ENCODE results near the gene THRB.

The THRB gene

GRCh38 chr3:24389108-24390090 is 105.3 kb downstream of the THRB start:
- no peak for DNase-seq (ENCODE audit: low spot score)
- no peaks in the 10 kb centered on the region for H3K36me3 Mint-ChIP-seq (ENCODE audit: low read depth)
- no peak overlapping the region for H3K27ac Mint-ChIP-seq
- H3K4me1 Mint-ChIP-seq (ENCODE audit: low read depth): no peaks in the 10 kb centered on the region
- H3K9me3 Mint-ChIP-seq: no peaks in the 10 kb centered on the region
- no peak overlapping the region for H3K4me3 Mint-ChIP-seq
- no peaks in the 10 kb centered on the region for H3K27me3 Mint-ChIP-seq (ENCODE audit: low read depth)

- no peak overlapping the region for H3K4me3 Mint-ChIP-seq
- H3K27me3 Mint-ChIP-seq (ENCODE audit: low read depth): no peaks in the 10 kb centered on the region
- no peaks in the 10 kb centered on the region for H3K36me3 Mint-ChIP-seq (ENCODE audit: low read depth)
- H3K9me3 Mint-ChIP-seq: no peaks in the 10 kb centered on the region
- DNase-seq (ENCODE audit: low spot score): no peak
- no peaks in the 10 kb centered on the region for H3K4me1 Mint-ChIP-seq (ENCODE audit: low read depth)
- no peak overlapping the region for H3K27ac Mint-ChIP-seq
Observed at GRCh38 chr3:24388611-24389010, 106.0 kb downstream of the THRB start.

- no peak overlapping the region for H3K27ac Mint-ChIP-seq
- no peaks in the 10 kb centered on the region for H3K4me1 Mint-ChIP-seq (ENCODE audit: low read depth)
- H3K36me3 Mint-ChIP-seq (ENCODE audit: low read depth): no peaks in the 10 kb centered on the region
- no peaks in the 10 kb centered on the region for H3K9me3 Mint-ChIP-seq
- no peak overlapping the region for H3K4me3 Mint-ChIP-seq
- no peak for DNase-seq (ENCODE audit: low spot score)
- H3K27me3 Mint-ChIP-seq (ENCODE audit: low read depth): no peaks in the 10 kb centered on the region
Observed at GRCh38 chr3:24388159-24388558, 106.5 kb downstream of the THRB start.

DNA sequence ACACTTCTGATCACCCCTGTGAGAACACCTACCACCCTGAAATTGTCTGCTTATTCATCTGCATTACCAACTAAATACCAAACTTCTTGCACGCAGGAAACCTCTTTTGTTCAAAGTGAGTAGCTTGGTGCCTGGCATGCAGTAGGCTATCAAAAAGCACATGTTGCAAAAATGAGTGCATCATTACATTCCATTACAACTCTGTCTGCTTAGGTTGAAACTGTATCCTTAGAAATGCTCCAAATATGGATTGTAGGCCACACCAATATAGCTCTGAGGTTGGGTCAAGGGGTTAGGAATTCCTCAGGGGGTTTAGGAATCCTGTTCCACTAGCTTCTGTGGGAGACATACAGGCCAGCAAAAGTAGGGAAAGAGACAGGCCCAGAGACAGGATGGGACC is 107.2 kb downstream of the THRB start:
- Mint-ChIP-seq H3K27me3 (ENCODE audit: low read depth) (no peaks in the 10 kb centered on the region), H3K4me3 (no peak overlapping the region), H3K27ac (no peak overlapping the region), H3K36me3 (ENCODE audit: low read depth) (no peaks in the 10 kb centered on the region), H3K9me3 (no peaks in the 10 kb centered on the region), H3K4me1 (ENCODE audit: low read depth) (no peaks in the 10 kb centered on the region)
- DNase-seq (ENCODE audit: low spot score): no peak

DNA sequence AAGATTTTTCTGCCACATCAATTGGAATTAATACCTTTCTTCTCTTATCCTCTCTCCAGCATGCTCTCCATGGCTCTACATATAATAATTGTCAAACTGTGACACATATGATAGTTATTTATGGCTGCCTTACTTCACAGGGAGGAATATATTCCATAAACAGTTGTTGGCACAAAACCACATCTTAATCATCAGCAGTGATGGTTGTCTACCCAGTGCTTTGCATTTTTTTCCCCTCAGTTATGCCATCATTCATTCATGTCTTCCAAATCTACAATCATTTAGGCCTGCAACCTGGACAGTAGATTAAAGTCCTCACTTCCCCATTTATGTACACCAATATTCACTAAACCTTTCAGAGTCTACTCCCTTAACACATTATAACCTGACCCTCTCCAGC is 107.7 kb downstream of the THRB start:
- no peak for DNase-seq (ENCODE audit: low spot score)
- H3K4me1 Mint-ChIP-seq (ENCODE audit: low read depth): no peaks in the 10 kb centered on the region

GRCh38 chr3:24386458-24386857 is 108.2 kb downstream of the THRB start:
- H3K27me3 Mint-ChIP-seq (ENCODE audit: low read depth): no peaks in the 10 kb centered on the region
- DNase-seq (ENCODE audit: low spot score): no peak

More for the DNA sequence above, 107.7 kb downstream of the THRB start:
- Mint-ChIP-seq H3K27ac (no peak overlapping the region), H3K27me3 (ENCODE audit: low read depth) (no peaks in the 10 kb centered on the region), H3K36me3 (ENCODE audit: low read depth) (no peaks in the 10 kb centered on the region), H3K9me3 (no peaks in the 10 kb centered on the region), H3K4me3 (no peak overlapping the region)

DNA sequence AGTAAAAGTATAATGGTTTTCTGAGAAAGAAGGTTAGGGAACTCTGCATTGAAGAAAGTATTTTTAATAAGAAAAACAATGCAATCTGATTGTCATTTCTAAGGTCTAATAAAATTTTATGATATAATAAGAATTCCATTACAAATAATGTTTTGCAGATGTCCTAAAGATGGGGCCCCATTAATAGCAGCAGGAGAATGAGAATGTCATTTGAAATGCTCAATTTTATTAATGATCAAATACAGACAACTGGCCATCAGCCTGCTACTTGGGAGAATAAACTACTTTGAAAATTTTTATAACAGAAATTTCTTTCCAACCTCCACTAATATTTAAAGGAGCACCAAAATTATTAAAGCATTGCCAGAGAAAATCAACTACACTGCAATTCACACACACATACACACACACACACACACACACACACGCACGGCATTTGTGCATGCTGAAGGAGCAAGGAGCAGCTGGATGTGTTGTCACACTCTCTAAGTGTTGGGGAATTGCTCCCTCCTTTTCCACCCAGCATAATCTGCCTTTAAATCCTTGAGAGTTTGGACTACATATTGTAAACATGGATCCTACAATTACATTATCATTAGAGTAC is 109.5 kb downstream of the THRB start:
- no peaks in the 10 kb centered on the region for H3K9me3 Mint-ChIP-seq
- no peaks in the 10 kb centered on the region for H3K4me1 Mint-ChIP-seq (ENCODE audit: low read depth)
- no peak for DNase-seq (ENCODE audit: low spot score)
- H3K36me3 Mint-ChIP-seq (ENCODE audit: low read depth): no peaks in the 10 kb centered on the region
- no peak overlapping the region for H3K27ac Mint-ChIP-seq
- H3K27me3 Mint-ChIP-seq (ENCODE audit: low read depth): no peaks in the 10 kb centered on the region
- H3K4me3 Mint-ChIP-seq: no peak overlapping the region

More at GRCh38 chr3:24386458-24386857, 108.2 kb downstream of the THRB start:
- Mint-ChIP-seq H3K36me3 (ENCODE audit: low read depth) (no peaks in the 10 kb centered on the region), H3K9me3 (no peaks in the 10 kb centered on the region), H3K4me3 (no peak overlapping the region), H3K27ac (no peak overlapping the region), H3K4me1 (ENCODE audit: low read depth) (no peaks in the 10 kb centered on the region)

GRCh38 chr3:24382647-24383046 is 112.0 kb downstream of the THRB start:
- Mint-ChIP-seq H3K4me1 (ENCODE audit: low read depth) (no peaks in the 10 kb centered on the region), H3K27ac (no peak overlapping the region), H3K9me3 (no peaks in the 10 kb centered on the region), H3K4me3 (no peak overlapping the region), H3K36me3 (ENCODE audit: low read depth) (no peaks in the 10 kb centered on the region), H3K27me3 (ENCODE audit: low read depth) (no peaks in the 10 kb centered on the region)
- DNase-seq (ENCODE audit: low spot score): no peak

DNA sequence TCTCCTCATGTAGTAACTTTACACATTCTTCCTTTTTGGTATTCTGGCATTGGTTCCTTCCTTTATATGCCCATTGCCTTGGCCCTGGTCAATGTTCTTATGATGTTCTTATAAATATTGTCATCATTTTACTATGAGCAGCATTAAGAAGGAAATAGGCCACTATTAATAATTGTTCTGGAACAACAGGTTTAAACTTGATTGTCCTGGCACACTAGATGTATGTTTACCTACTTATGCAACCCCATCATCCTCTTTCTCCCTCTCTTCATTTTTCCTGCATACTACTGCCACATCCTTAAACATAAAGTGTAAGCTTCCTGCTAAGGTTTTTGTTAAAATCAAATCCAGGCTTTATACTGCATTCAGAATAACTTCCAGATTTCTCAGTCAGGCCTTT is 114.7 kb downstream of the THRB start:
- Mint-ChIP-seq H3K27me3 (ENCODE audit: low read depth) (no peaks in the 10 kb centered on the region), H3K36me3 (ENCODE audit: low read depth) (no peaks in the 10 kb centered on the region), H3K4me3 (no peak overlapping the region), H3K4me1 (ENCODE audit: low read depth) (no peaks in the 10 kb centered on the region), H3K27ac (no peak overlapping the region), H3K9me3 (no peaks in the 10 kb centered on the region)
- no peak for DNase-seq (ENCODE audit: low spot score)

- no peak for DNase-seq (ENCODE audit: low spot score)
- no peak overlapping the region for H3K27ac Mint-ChIP-seq
- H3K27me3 Mint-ChIP-seq (ENCODE audit: low read depth): no peaks in the 10 kb centered on the region
- H3K36me3 Mint-ChIP-seq (ENCODE audit: low read depth): no peaks in the 10 kb centered on the region
- no peaks in the 10 kb centered on the region for H3K4me1 Mint-ChIP-seq (ENCODE audit: low read depth)
- no peak overlapping the region for H3K4me3 Mint-ChIP-seq
- no peaks in the 10 kb centered on the region for H3K9me3 Mint-ChIP-seq
Observed at GRCh38 chr3:24378313-24378712, 116.3 kb downstream of the THRB start.

DNA sequence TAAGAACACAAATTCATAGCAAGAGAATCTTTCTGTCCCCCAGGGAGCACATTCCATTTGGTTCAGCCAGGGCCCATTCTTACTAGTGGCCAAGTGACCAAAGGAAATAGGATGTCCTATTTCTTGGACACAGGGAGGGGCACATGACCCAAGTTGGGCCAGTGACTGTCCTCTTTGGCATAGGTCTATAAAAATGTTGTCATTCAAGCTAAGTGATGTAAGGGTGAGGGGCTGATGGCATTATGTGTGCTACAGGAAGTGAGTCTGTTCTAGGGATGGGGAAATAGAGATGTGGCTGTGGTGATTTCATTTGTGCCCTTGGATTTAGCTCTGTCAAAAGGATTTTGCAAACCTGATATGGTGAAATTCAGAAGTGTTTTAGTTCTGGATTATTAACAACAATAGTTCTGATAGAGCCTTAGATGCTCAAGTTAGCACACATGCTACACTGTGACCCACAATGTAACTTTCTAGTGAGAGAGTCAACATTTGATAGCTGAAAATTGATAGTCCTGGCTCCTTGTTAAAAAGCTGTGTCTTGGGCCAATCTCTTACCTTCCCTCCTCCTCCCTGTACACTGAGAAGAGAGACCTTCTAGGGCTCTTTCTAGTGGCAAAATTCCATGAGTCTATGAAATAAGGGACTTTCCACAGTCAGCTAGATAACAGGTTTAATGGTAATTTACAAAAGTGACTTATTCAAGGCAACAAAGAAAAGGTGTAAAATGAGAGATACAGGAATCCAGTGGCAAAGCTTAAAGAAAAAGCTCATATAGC is 117.2 kb downstream of the THRB start:
- no peak for DNase-seq (ENCODE audit: low spot score)
- Mint-ChIP-seq H3K36me3 (ENCODE audit: low read depth) (no peaks in the 10 kb centered on the region), H3K4me3 (no peak overlapping the region), H3K9me3 (no peaks in the 10 kb centered on the region), H3K27me3 (ENCODE audit: low read depth) (no peaks in the 10 kb centered on the region), H3K27ac (no peak overlapping the region), H3K4me1 (ENCODE audit: low read depth) (no peaks in the 10 kb centered on the region)

DNA sequence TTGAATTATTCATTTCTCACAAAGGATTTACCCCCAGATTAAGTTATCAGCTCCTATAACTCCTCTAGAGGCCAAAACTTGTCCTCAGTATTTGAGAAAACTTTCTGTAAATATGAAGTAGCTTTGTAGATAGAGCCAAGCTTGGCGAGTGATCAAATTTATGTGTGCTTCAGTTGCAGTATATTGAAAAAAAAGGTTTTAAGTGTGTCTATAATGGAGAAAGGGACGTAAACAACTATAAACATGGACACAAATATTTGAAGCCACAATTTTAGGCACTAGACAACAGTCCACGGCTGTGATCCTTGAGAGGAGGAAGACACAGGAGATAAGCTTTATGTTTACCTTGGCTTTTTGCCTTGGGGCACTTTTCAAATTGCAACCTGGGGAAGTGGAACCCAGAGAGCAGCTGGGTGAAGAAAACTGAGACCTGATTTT is 118.7 kb downstream of the THRB start:
- H3K36me3 Mint-ChIP-seq (ENCODE audit: low read depth): no peaks in the 10 kb centered on the region
- no peak overlapping the region for H3K27ac Mint-ChIP-seq
- no peak overlapping the region for H3K4me3 Mint-ChIP-seq
- no peaks in the 10 kb centered on the region for H3K27me3 Mint-ChIP-seq (ENCODE audit: low read depth)
- H3K9me3 Mint-ChIP-seq: no peaks in the 10 kb centered on the region
- no peak for DNase-seq (ENCODE audit: low spot score)
- no peaks in the 10 kb centered on the region for H3K4me1 Mint-ChIP-seq (ENCODE audit: low read depth)

DNA sequence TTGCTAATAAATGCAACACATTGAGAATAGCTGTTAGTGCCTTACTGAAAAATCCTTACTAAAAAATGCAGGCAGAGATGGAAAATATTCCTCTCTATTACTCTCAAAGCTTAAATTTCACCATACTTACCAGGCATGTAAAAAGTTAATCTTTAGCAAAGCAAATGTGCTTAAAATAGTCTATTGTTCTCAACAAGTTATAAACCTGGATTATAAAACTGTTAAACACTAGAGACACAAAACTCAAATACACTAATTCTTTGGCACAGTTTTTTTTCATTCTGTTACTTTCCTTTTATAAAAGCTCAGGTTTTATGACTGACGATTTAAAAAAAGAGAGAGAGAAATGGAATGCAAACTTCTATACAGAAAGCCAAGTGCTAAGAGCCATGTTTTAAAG is 119.8 kb downstream of the THRB start:
- Mint-ChIP-seq H3K4me3 (no peak overlapping the region), H3K27me3 (ENCODE audit: low read depth) (no peaks in the 10 kb centered on the region), H3K27ac (no peak overlapping the region), H3K4me1 (ENCODE audit: low read depth) (no peaks in the 10 kb centered on the region), H3K9me3 (no peaks in the 10 kb centered on the region), H3K36me3 (ENCODE audit: low read depth) (no peaks in the 10 kb centered on the region)
- DNase-seq (ENCODE audit: low spot score): no peak
